Measurements from ENCODE around the gene CPEB3. TPM values are rescaled to one million over a fixed set of nuclear protein-coding genes. Genes with fewer than 3 reads are reported as not detected.

CPEB3 gene
- total and polyA plus RNA-seq, 4 donors: 2.1 to 8.4 (median 5.1) TPM

DNA sequence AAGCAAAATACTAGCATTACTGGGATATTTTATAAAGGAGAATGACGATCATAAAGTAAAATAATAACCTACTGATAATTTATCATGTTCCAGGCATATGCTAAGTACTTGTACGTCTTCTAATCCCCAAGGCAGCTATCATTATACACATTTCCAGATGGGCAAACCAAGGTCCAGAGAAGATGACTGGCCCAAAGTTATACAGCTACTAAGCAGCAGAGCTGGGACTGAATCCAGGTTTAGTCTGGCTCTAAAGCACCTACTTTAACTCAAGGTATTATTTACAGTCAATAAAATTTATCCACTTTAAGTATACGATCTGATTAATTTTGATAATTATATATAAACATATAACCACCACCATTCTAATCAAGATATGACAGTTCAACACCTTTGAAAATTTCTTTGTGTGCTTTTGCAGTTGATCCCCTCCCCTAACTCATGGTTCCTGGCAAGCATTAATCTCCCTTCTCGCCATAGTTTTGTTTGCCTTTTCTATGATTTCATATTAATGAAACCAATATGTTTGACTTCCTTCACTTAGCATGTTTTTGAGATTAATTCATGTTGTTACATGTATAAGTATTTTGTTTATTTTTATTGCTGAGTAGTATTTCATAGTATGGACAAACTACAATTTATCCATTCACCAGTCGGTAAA is 126.7 kb downstream of the CPEB3 start:
- no peak for TF ChIP-seq SP1 (IDR thresholded peaks at IDR 0.05)
- TF ChIP-seq, protein P1, sequence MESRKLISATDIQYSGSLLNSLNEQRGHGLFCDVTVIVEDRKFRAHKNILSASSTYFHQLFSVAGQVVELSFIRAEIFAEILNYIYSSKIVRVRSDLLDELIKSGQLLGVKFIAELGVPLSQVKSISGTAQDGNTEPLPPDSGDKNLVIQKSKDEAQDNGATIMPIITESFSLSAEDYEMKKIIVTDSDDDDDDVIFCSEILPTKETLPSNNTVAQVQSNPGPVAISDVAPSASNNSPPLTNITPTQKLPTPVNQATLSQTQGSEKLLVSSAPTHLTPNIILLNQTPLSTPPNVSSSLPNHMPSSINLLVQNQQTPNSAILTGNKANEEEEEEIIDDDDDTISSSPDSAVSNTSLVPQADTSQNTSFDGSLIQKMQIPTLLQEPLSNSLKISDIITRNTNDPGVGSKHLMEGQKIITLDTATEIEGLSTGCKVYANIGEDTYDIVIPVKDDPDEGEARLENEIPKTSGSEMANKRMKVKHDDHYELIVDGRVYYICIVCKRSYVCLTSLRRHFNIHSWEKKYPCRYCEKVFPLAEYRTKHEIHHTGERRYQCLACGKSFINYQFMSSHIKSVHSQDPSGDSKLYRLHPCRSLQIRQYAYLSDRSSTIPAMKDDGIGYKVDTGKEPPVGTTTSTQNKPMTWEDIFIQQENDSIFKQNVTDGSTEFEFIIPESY (IDR thresholded peaks at IDR 0.05): no peak
- TF ChIP-seq FOXA1 (IDR thresholded peaks at IDR 0.05): no peak
- TF ChIP-seq RXRA (IDR thresholded peaks at IDR 0.05): no peak
- no peak for TF ChIP-seq HNF4G (IDR thresholded peaks at IDR 0.05)
- no peak for TF ChIP-seq NR2F2 (IDR thresholded peaks at IDR 0.05)
- TF ChIP-seq, protein P2, sequence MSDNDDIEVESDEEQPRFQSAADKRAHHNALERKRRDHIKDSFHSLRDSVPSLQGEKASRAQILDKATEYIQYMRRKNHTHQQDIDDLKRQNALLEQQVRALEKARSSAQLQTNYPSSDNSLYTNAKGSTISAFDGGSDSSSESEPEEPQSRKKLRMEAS (IDR thresholded peaks at IDR 0.05): no peak
- no peak for TF ChIP-seq YY1 (IDR thresholded peaks at IDR 0.05)
- TF ChIP-seq HNF4A (conservative IDR thresholded peaks at IDR 0.05): no peak
- no peak for TF ChIP-seq RAD21 (IDR thresholded peaks at IDR 0.05)
- no peak for TF ChIP-seq TAF1 (conservative IDR thresholded peaks at IDR 0.05)
- TF ChIP-seq FOXA2 (IDR thresholded peaks at IDR 0.05): no peak
- H3K4me1 ChIP-seq (ENCODE audit: control insufficient read depth in 4 of 4, insufficient read depth in 4 of 4, low read length in 3 of 4): no peaks in the 10 kb centered on the region
- 97% methylated on average over 5 of the region's 5 CpGs for WGBS
- H3K9me3 ChIP-seq (ENCODE audit: control insufficient read depth in 4 of 4, low read length in 3 of 4): peaks cover 0 to 9% (median 3%) of the 10 kb centered on the region in 4 donors
- H3K36me3 ChIP-seq (ENCODE audit: control insufficient read depth in 4 of 4, insufficient read depth in 3 of 4, low read depth in 1 of 4, low read length in 3 of 4): peaks cover 0 to 4% (median 2%) of the 10 kb centered on the region in 4 donors
- H3K27ac ChIP-seq (ENCODE audit: low read depth in 1 of 2, low read length in 2 of 2): no peak overlapping the region
- no peak overlapping the region for H3K4me3 ChIP-seq (ENCODE audit: low read depth in 1 of 3, low read length in 3 of 3)
- H3K27me3 ChIP-seq (ENCODE audit: control insufficient read depth in 4 of 4, insufficient read depth in 4 of 4, low read length in 3 of 4): no peaks in the 10 kb centered on the region
- DNase-seq (ENCODE audit: low spot score): no peak
- no peak overlapping the region for H3K9ac ChIP-seq (ENCODE audit: low read depth in 1 of 2, low read length in 2 of 2)

- no peak overlapping the region for H3K4me3 ChIP-seq (ENCODE audit: low read depth in 1 of 3, low read length in 3 of 3)
- no peaks in the 10 kb centered on the region for H3K27me3 ChIP-seq (ENCODE audit: control insufficient read depth in 4 of 4, insufficient read depth in 4 of 4, low read length in 3 of 4)
- no peak overlapping the region for H3K9ac ChIP-seq (ENCODE audit: low read depth in 1 of 2, low read length in 2 of 2)
- TF ChIP-seq HNF4A (conservative IDR thresholded peaks at IDR 0.05): no peak
- TF ChIP-seq GABPA (IDR thresholded peaks at IDR 0.05 in 1 of 2, conservative IDR thresholded peaks at IDR 0.05 in 1 of 2): no peak
- no peak for TF ChIP-seq JUND (IDR thresholded peaks at IDR 0.05)
- TF ChIP-seq EGR1 (IDR thresholded peaks at IDR 0.05; ENCODE audit: low read depth in 2 of 2): no peak
- TF ChIP-seq SP1 (IDR thresholded peaks at IDR 0.05): no peak
- no peak for TF ChIP-seq ATF3 (IDR thresholded peaks at IDR 0.05)
- no peak for TF ChIP-seq REST (IDR thresholded peaks at IDR 0.05)
- no peak for TF ChIP-seq FOXA1 (IDR thresholded peaks at IDR 0.05)
- no peak for TF ChIP-seq TAF1 (conservative IDR thresholded peaks at IDR 0.05)
- TF ChIP-seq, protein P1 (IDR thresholded peaks at IDR 0.05): no peak
- no peak for TF ChIP-seq CTCF (IDR thresholded peaks at IDR 0.05; ENCODE audit: low read depth, low read length, missing input control)
- TF ChIP-seq, protein P2 (IDR thresholded peaks at IDR 0.05): no peak
- TF ChIP-seq HNF4G (IDR thresholded peaks at IDR 0.05): no peak
- TF ChIP-seq RAD21 (IDR thresholded peaks at IDR 0.05): no peak
- TF ChIP-seq FOXA2 (IDR thresholded peaks at IDR 0.05): no peak
- TF ChIP-seq NR2F2 (IDR thresholded peaks at IDR 0.05): no peak
- DNase-seq (ENCODE audit: low spot score): no peak
- 97% methylated on average over 2 of the region's 2 CpGs for WGBS
- no peak overlapping the region for H3K27ac ChIP-seq (ENCODE audit: low read depth in 1 of 2, low read length in 2 of 2)
- peaks cover 0 to 9% (median 3%) of the 10 kb centered on the region in 4 donors for H3K9me3 ChIP-seq (ENCODE audit: control insufficient read depth in 4 of 4, low read length in 3 of 4)
- H3K4me1 ChIP-seq (ENCODE audit: control insufficient read depth in 4 of 4, insufficient read depth in 4 of 4, low read length in 3 of 4): no peaks in the 10 kb centered on the region
- peaks cover 0 to 4% (median 2%) of the 10 kb centered on the region in 4 donors for H3K36me3 ChIP-seq (ENCODE audit: control insufficient read depth in 4 of 4, insufficient read depth in 3 of 4, low read depth in 1 of 4, low read length in 3 of 4)
Measured at GRCh38 chr10:92162541-92162940, 128.3 kb downstream of the CPEB3 start.

Measured in liver (tissue), 9 donors.